GM12875 (cell line): ENCODE measurements around the gene SMOC2.

Experiments used
- H3K4me3 ChIP-seq: one replicate; pipeline ENCODE4 v1.5.1; 2011; ENCODE audit warnings: low read depth, low read length, control low read depth
- CTCF ChIP-seq: IDR thresholded peaks from 2 replicates; pipeline ENCODE4 v1.5.1; 2011; ENCODE audit warnings: low read depth, mild to moderate bottlenecking, control low read depth, inconsistent platforms, low read length, moderate library complexity, borderline replicate concordance; ENCODE audit not compliant: insufficient read depth

The SMOC2 gene

GRCh38 chr6:168615837-168616236 is 174.9 kb downstream of the SMOC2 start:
- no peak overlapping the region for H3K4me3 ChIP-seq
- no peak for TF ChIP-seq CTCF

- no peak overlapping the region for H3K4me3 ChIP-seq
- TF ChIP-seq CTCF = no peak
These were observed 176.1 kb downstream of the SMOC2 start for GRCh38 chr6:168616816-168617765.

GRCh38 chr6:168618546-168619315 is 177.7 kb downstream of the SMOC2 start:
- H3K4me3 ChIP-seq = no peak overlapping the region
- TF ChIP-seq CTCF = no peak

- no peak overlapping the region for H3K4me3 ChIP-seq
- no peak for TF ChIP-seq CTCF
These were observed 178.8 kb downstream of the SMOC2 start for GRCh38 chr6:168619560-168620314.

GRCh38 chr6:168620578-168620977 is 179.6 kb downstream of the SMOC2 start:
- no peak for TF ChIP-seq CTCF
- H3K4me3 ChIP-seq = no peak overlapping the region

- no peak overlapping the region for H3K4me3 ChIP-seq
- no peak for TF ChIP-seq CTCF
These were observed 182.8 kb downstream of the SMOC2 start for GRCh38 chr6:168623736-168624135.
